GM12865 (cell line): Measurements from ENCODE around the gene PGM3.

ENCODE experiments used
- DNase-seq: peaks from one replicate; pipeline ENCODE4 v3.0.0; 2010; ENCODE audit warnings: low read depth
- H3K4me3 ChIP-seq: 2 replicates; pipeline ENCODE4 v1.5.1; 2011; ENCODE audit warnings: mild to moderate bottlenecking, low read depth, low read length, control low read depth
- CTCF ChIP-seq: IDR thresholded peaks from 2 replicates; pipeline ENCODE4 v1.5.1; 2011; ENCODE audit warnings: low read length, control low read depth, low read depth, inconsistent platforms; ENCODE audit not compliant: insufficient read depth; ENCODE audit errors: missing control alignments

Gene PGM3

GRCh38 chr6:83218646-83219045, 25.6 kb upstream of the PGM3 start:
- no peak for TF ChIP-seq CTCF
- DNase-seq = no peak
- H3K4me3 ChIP-seq = no peak overlapping the region

- no peak for DNase-seq
- no peak overlapping the region for H3K4me3 ChIP-seq
- no peak for TF ChIP-seq CTCF
These were observed 23.7 kb upstream of the PGM3 start for GRCh38 chr6:83216806-83217205.

DNA sequence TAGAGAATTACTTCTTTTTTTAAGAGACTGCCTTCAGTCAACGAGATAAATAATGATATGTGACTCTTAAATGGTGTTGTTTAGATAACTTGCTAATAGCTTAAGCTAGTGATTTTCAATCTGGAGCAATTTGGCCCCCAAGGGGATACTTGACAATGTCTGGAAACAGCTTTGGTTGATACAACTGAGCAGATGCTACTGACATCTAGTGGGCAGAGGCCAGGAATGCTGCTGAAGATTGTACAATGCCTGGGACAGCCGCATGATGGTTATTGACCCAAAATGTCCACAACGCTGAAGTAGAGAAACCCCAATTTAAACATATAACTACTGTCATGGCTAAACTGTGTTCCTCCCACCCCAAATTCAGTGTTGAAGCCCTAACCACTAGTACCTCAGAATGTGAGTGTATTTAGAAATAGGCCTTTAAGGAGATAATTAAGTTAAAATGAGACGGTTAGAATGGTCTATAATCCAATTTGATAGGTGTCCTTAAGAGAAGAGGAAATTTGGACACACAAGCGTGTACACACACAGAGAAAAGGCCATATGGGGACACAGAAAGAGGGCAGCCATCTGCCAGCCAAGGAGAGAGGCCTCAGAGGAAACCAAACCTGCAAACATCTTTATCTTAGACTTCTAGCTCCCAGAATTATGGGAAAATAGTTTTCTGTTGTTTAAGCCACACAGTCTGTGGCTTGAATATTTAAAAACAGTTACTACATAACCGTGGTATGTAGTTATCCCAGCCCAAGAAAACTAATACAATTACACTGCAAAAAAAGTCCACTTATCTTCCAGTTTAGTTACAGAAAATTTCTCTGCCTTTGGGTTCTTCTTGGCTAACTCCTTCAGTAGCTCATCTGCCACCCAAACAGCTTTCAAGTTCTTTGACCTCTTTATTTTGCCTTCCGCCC, 22.3 kb upstream of the PGM3 start:
- TF ChIP-seq CTCF = peak; percentile 78
- H3K4me3 ChIP-seq = no peak overlapping the region
- DNase-seq = peak; percentile 80

GRCh38 chr6:83202031-83202430, 9.0 kb upstream of the PGM3 start:
- DNase-seq = no peak
- no peak for TF ChIP-seq CTCF
- no peak overlapping the region for H3K4me3 ChIP-seq

DNA sequence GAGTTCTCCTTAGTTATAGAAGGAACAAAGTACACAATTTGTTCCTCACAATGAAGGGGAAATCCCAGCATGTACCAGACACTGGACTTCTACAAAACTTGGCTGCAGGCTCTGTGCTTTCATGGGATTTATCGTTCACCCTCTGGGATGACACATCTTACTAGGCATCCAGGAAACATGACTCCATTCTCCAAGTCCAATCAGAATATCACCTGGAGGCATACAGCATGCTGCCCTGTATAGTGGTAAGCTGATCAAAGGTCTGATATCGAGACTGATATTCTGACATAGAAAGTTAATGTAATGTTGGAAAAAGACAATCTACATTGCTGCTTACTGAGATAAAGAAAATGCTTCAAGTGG, 6.8 kb upstream of the PGM3 start:
- DNase-seq = no peak
- TF ChIP-seq CTCF = no peak
- H3K4me3 ChIP-seq = no peak overlapping the region

- TF ChIP-seq CTCF = no peak
- DNase-seq = peak; percentile 18
- no peak overlapping the region for H3K4me3 ChIP-seq
These were observed 6.3 kb upstream of the PGM3 start for GRCh38 chr6:83199173-83199862.
